H1 (cell line): ENCODE measurements around the gene CABLES2. TPM values are rescaled to one million over a fixed set of nuclear protein-coding genes. Genes with fewer than 3 reads are reported as not detected.

Experiments
- CTCF ChIA-PET: fragments of 300-600 bp; sonication (Branson Sonifier 250); formaldehyde crosslinking; loops from one replicate; lab custom pipeline; 2021; ENCODE audit not compliant: partially characterized antibody; lab: Charles Lee
- POLR2A ChIA-PET: fragments of 300-600 bp; sonication (Branson Sonifier 250); formaldehyde crosslinking; loops from one replicate; lab custom pipeline; 2021; ENCODE audit warnings: inconsistent platforms; ENCODE audit not compliant: partially characterized antibody; lab: Charles Lee
- DNase-seq, 2 experiments: peaks; one replicate each; pipeline versions ENCODE4 v3.0.0 to v3.0.0-alpha.2; 2010 to 2022; ENCODE audit warnings: low spot score in 2 of 2, low read depth in 1 of 2, mixed read lengths in 1 of 2
- FAIRE-seq: peaks from 2 replicates; lab custom pipeline; 2011; peaks lifted over from hg19 to GRCh38; lab: Jason Lieb, UNC
- H2AFZ ChIP-seq: 2 replicates; pipeline ENCODE4 v1.8.1; 2012; ENCODE audit warnings: low read length, inconsistent platforms
- H2AK5ac ChIP-seq: 2 replicates; pipeline ENCODE4 v1.6.1; 2013; ENCODE audit warnings: low read depth, low read length
- H2BK120ac ChIP-seq: replicated peaks from 2 replicates; pipeline ENCODE3; 2013; ENCODE audit warnings: low read depth, low read length, inconsistent platforms
- H2BK12ac ChIP-seq: 2 replicates; pipeline ENCODE4 v1.6.1; 2013; ENCODE audit warnings: low read depth, low read length
- H2BK15ac ChIP-seq: 2 replicates; pipeline ENCODE4 v1.6.1; 2013; ENCODE audit warnings: low read length
- H2BK20ac ChIP-seq: 2 replicates; pipeline ENCODE4 v1.6.1; 2013; ENCODE audit warnings: low read length
- H2BK5ac ChIP-seq: 2 replicates; pipeline ENCODE4 v1.6.1; 2013; ENCODE audit warnings: low read depth, low read length
- H3K14ac ChIP-seq: 2 replicates; pipeline ENCODE4 v1.6.1; 2013; ENCODE audit warnings: inconsistent platforms; ENCODE audit not compliant: insufficient read length
- H3K18ac ChIP-seq: 2 replicates; pipeline ENCODE4 v1.6.1; 2013; ENCODE audit warnings: low read length; ENCODE audit errors: extremely low read depth
- H3K23ac ChIP-seq: 2 replicates; pipeline ENCODE4 v1.6.1; 2013; ENCODE audit warnings: inconsistent platforms; ENCODE audit not compliant: insufficient read length
- H3K23me2 ChIP-seq: 2 replicates; pipeline ENCODE4 v1.6.1; 2013; ENCODE audit warnings: low read depth, low read length
- H3K27ac ChIP-seq: 2 replicates; pipeline ENCODE4 v1.6.1; 2011; ENCODE audit warnings: low read depth, low read length, inconsistent platforms
- H3K27me3 ChIP-seq, 4 experiments: replicated peaks in 1 of 4; 1 replicate in 1 of 4; 2 replicates in 3 of 4; pipeline versions ENCODE4 v1.6.1 to v1.8.1; 2011 to 2013; ENCODE audit warnings: low read length in 3 of 4, mild to moderate bottlenecking in 3 of 4, inconsistent platforms in 2 of 4, mixed read lengths in 2 of 4, moderate library complexity in 1 of 4; ENCODE audit not compliant: control insufficient read depth in 3 of 4, insufficient read depth in 3 of 4; ENCODE audit errors: extremely low read depth in 1 of 4
- H3K36me3 ChIP-seq, 4 experiments: 2 replicates each; pipeline versions ENCODE4 v1.6.1 to v1.8.1; 2011 to 2013; ENCODE audit warnings: mild to moderate bottlenecking in 4 of 4, low read length in 3 of 4, moderate library complexity in 2 of 4, control low read depth in 1 of 4, inconsistent platforms in 1 of 4; ENCODE audit not compliant: insufficient read depth in 4 of 4, control insufficient read depth in 2 of 4
- H3K4ac ChIP-seq: replicated peaks from 2 replicates; pipeline ENCODE3; 2013; ENCODE audit warnings: low read length, low read depth, mixed read lengths, inconsistent platforms; ENCODE audit not compliant: insufficient read length
- H3K4me1 ChIP-seq, 4 experiments: replicated peaks in 1 of 4; 1 replicate in 1 of 4; 2 replicates in 3 of 4; pipeline versions ENCODE4 v1.6.1 to v1.8.1; 2011 to 2013; ENCODE audit warnings: low read length in 3 of 4, inconsistent platforms in 2 of 4, mixed read lengths in 1 of 4; ENCODE audit not compliant: insufficient read depth in 4 of 4, control insufficient read depth in 3 of 4
- H3K4me2 ChIP-seq, 2 experiments: 2 replicates each; pipeline versions ENCODE4 v1.6.1 to v1.8.1; 2011 to 2013; ENCODE audit warnings: low read depth in 2 of 2, low read length in 2 of 2, control low read depth in 1 of 2, inconsistent platforms in 1 of 2, mild to moderate bottlenecking in 1 of 2; ENCODE audit not compliant: insufficient read depth in 1 of 2
- H3K4me3 ChIP-seq, 4 experiments: fragments of 200-600, 300-600 bp in 1 of 4; sonication (generic), shearing (Covaris generic), sonication (Bioruptor Twin) in 1 of 4; 2 replicates each; pipeline versions ENCODE4 v1.5.1 to v1.8.1; 2011 to 2016; ENCODE audit warnings: low read length in 4 of 4, low read depth in 3 of 4, control low read depth in 2 of 4, inconsistent platforms in 2 of 4, mild to moderate bottlenecking in 2 of 4, mixed read lengths in 1 of 4, moderate library complexity in 1 of 4; ENCODE audit not compliant: insufficient read depth in 2 of 4; ENCODE audit errors: extremely low read depth in 1 of 4
- H3K56ac ChIP-seq: replicated peaks from 2 replicates; pipeline ENCODE3; 2013; ENCODE audit warnings: low read depth, mild to moderate bottlenecking, mixed read lengths, low read length, inconsistent platforms; ENCODE audit not compliant: insufficient read length
- H3K79me1 ChIP-seq: 2 replicates; pipeline ENCODE4 v1.6.1; 2013; ENCODE audit warnings: low read depth, low read length, control low read depth
- H3K79me2 ChIP-seq, 2 experiments: 2 replicates each; pipeline versions ENCODE4 v1.6.1 to v1.8.1; 2012 to 2013; ENCODE audit warnings: low read length in 2 of 2, mild to moderate bottlenecking in 2 of 2, inconsistent platforms in 1 of 2; ENCODE audit not compliant: insufficient read depth in 2 of 2, control insufficient read depth in 1 of 2
- H3K9ac ChIP-seq, 4 experiments: replicated peaks in 1 of 4; 1 replicate in 1 of 4; 2 replicates in 3 of 4; pipeline versions ENCODE4 v1.6.1 to v1.8.1; 2011 to 2013; ENCODE audit warnings: low read depth in 3 of 4, low read length in 3 of 4, control low read depth in 2 of 4, mild to moderate bottlenecking in 2 of 4, moderate library complexity in 2 of 4, inconsistent platforms in 1 of 4; ENCODE audit errors: extremely low read depth in 1 of 4
- H3K9me3 ChIP-seq, 2 experiments: 2 replicates each; pipeline versions ENCODE4 v1.6.1 to v1.8.1; 2012 to 2013; ENCODE audit warnings: mild to moderate bottlenecking in 2 of 2, moderate library complexity in 2 of 2, control low read depth in 1 of 2, inconsistent platforms in 1 of 2, low read depth in 1 of 2, low read length in 1 of 2, mixed read lengths in 1 of 2; ENCODE audit not compliant: insufficient read depth in 2 of 2
- H4K20me1 ChIP-seq, 2 experiments: replicated peaks in 1 of 2; 2 replicates each; pipeline versions ENCODE3 to v1.8.1; 2011 to 2013; ENCODE audit warnings: inconsistent platforms in 2 of 2, low read length in 2 of 2, mild to moderate bottlenecking in 1 of 2; ENCODE audit not compliant: insufficient read depth in 2 of 2, control insufficient read depth in 1 of 2
- H4K5ac ChIP-seq: 2 replicates; pipeline ENCODE4 v1.6.1; 2013; ENCODE audit warnings: low read length, low read depth, mixed read lengths, inconsistent platforms; ENCODE audit not compliant: insufficient read length
- H4K8ac ChIP-seq: 2 replicates; pipeline ENCODE4 v1.8.0; 2013; ENCODE audit warnings: mild to moderate bottlenecking, moderate library complexity, low read length, inconsistent platforms; ENCODE audit not compliant: insufficient read depth; ENCODE audit errors: extremely low read depth
- H4K91ac ChIP-seq: replicated peaks from 2 replicates; pipeline ENCODE3; 2013; ENCODE audit warnings: low read length, mixed read lengths, inconsistent platforms; ENCODE audit not compliant: insufficient read length
- CHD1 ChIP-seq: IDR thresholded peaks from 2 replicates; pipeline ENCODE4 v1.6.1; 2012; ENCODE audit warnings: low read depth, low read length, improper control_type of control experiment
- CREB1 ChIP-seq: IDR thresholded peaks from 2 replicates; pipeline ENCODE4 v1.6.1; 2012; ENCODE audit warnings: inconsistent platforms
- JUND ChIP-seq: IDR thresholded peaks from 2 replicates; pipeline ENCODE4 v1.6.1; 2011; ENCODE audit warnings: mild to moderate bottlenecking, improper control_type of control experiment, low read length
- KDM4A ChIP-seq: IDR thresholded peaks from one replicate; pipeline ENCODE4 v1.7.1; 2012; ENCODE audit warnings: low read depth, mild to moderate bottlenecking, moderate library complexity, low read length, inconsistent platforms; ENCODE audit not compliant: severe bottlenecking
- KDM5A ChIP-seq: fragments of 200-600 bp; IDR thresholded peaks from 2 replicates; pipeline ENCODE4 v1.7.1; 2012; ENCODE audit warnings: mild to moderate bottlenecking, low read length, inconsistent platforms, mixed read lengths
- NANOG ChIP-seq: IDR thresholded peaks from 2 replicates; pipeline ENCODE4 v1.6.1; 2011; ENCODE audit warnings: low read length, low read depth, mild to moderate bottlenecking, inconsistent platforms; ENCODE audit not compliant: insufficient read depth, poor library complexity, severe bottlenecking
- SP1 ChIP-seq: IDR thresholded peaks from 2 replicates; pipeline ENCODE4 v1.6.1; 2011; ENCODE audit warnings: low read depth, low read length
- TAF1 ChIP-seq: IDR thresholded peaks from 2 replicates; pipeline ENCODE4 v1.6.1; 2011; ENCODE audit warnings: mild to moderate bottlenecking, low read depth, low read length
- YY1 ChIP-seq: IDR thresholded peaks from 2 replicates; pipeline ENCODE4 v1.6.1; 2011; ENCODE audit warnings: low read depth, mild to moderate bottlenecking, low read length
- WGBS, 2 experiments: shearing (Covaris generic) in 1 of 2; methylation state at CpG; one replicate each; pipeline versions ENCODE4 v1.1.6 to v1.1.7; 2013 to 2015; ENCODE audit warnings: low lambda C conversion rate in 2 of 2, mixed read lengths in 2 of 2, inconsistent platforms in 1 of 2, low coverage in 1 of 2, missing lambda C conversion rate in 1 of 2; ENCODE audit not compliant: insufficient replicate concordance in 2 of 2, insufficient coverage in 1 of 2, insufficient read length in 1 of 2; ENCODE audit errors: extremely low coverage in 1 of 2, missing lambda C conversion rate in 1 of 2; 5-methylcytosine and 5-hydroxymethylcytosine counted together
- polyA plus RNA-seq, 7 experiments: library from polyadenylated mRNA; depleted of rRNA in 3 of 7; stranded (reverse) in 5 of 7; unstranded in 2 of 7; fragments of >200 nt in 5 of 7; fragments of 200-250 nt in 2 of 7; gene quantifications; 1 replicate in 5 of 7; 2 replicates in 1 of 7; 4 replicates in 1 of 7; pipeline versions ENCODE4 v1.2.1 to v1.2.3, GENCODE V29; 2011 to 2013; ENCODE audit warnings: missing spikeins in 2 of 7, mixed read lengths in 2 of 7
- total RNA-seq: library from RNA; stranded (reverse); fragmentation: NEBNext Ultra II Directional; extraction: Animal tissue kit (Norgen Biotek cat#: 25700); gene quantifications from 2 replicates; pipeline ENCODE4 v1.2.1, GENCODE V29; 2021

The CABLES2 gene
- total and polyA plus RNA-seq, 2 of the 8 experiments (the other 6 are each of a cell fraction or from before 2014, with no cell fraction given) = 8.0 to 8.8 TPM

GRCh38 chr20:62376112-62377063, 30.7 kb downstream of the CABLES2 start:
- peak overlapping the region in 3 of 4 experiments; percentile 4 to 30 (median 20); a peak in 2 of 7 replicates for H3K9ac ChIP-seq
- peak overlapping the region; percentile 38; the same call in 1 of the 2 replicates for H4K8ac ChIP-seq
- H2BK5ac ChIP-seq = peak overlapping the region; percentile 88
- POLR2A ChIA-PET = interaction anchor here (0.8 to 10.7 kb wide), 17 partner anchors 10 to 80 kb away, joined by 3 to 213 read pairs (median 5); partner anchors contain the start of genes LAMA5 and RPS21
- H3K4me2 ChIP-seq = 0 out of 4 replicates have a peak overlapping the region, but pooled peaks of 1 of the 2 experiments have one; percentile 29
- FAIRE-seq (no peak), DNase-seq (peak; percentile 78 to 85)
- no peaks in the 10 kb centered on the region for H3K79me1 ChIP-seq
- H3K27ac ChIP-seq = peak overlapping the region; percentile 71; the same call in 1 of the 2 replicates
- H4K91ac ChIP-seq = peak overlapping the region; percentile 84
- peak overlapping the region; percentile 83 for H3K18ac ChIP-seq
- H4K5ac ChIP-seq = peak overlapping the region; percentile 28
- 0 out of 2 replicates have a peak overlapping the region, but pooled peaks have one; percentile 40 for H2AK5ac ChIP-seq
- H2BK15ac ChIP-seq = peak overlapping the region; percentile 72; the same call in 1 of the 2 replicates
- peak overlapping the region; percentile 90 for H2BK12ac ChIP-seq
- WGBS, 2 experiments = 62% methylated on average over 23 of the region's 26 CpGs; no CpG with 5 or more reads in 1 of the 2 experiments
- H3K4me3 ChIP-seq = no peak overlapping the region
- H2AFZ ChIP-seq = no peak overlapping the region
- H3K14ac ChIP-seq = no peak overlapping the region
- H3K23ac ChIP-seq = peak overlapping the region; percentile 52
- 0 out of 2 replicates have a peak overlapping the region, but pooled peaks have one; percentile 23 for H2BK20ac ChIP-seq
- CTCF ChIA-PET = interaction anchor here (0.6 to 14.1 kb wide), 19 partner anchors 9 to 901 kb away, joined by 3 to 212 read pairs (median 4); partner anchors contain the start of genes LAMA5 and RPS21
- H3K23me2 ChIP-seq = no peaks in the 10 kb centered on the region
- H3K4me1 ChIP-seq = peaks cover 0 to 29% (median 28%) of the 10 kb centered on the region in 4 experiments; a peak in 6 of 7 replicates
- no peaks in the 10 kb centered on the region for H4K20me1 ChIP-seq
- no peaks in the 10 kb centered on the region for H3K9me3 ChIP-seq
- peak overlapping the region; percentile 5 for H3K56ac ChIP-seq
- H2BK120ac ChIP-seq = peak overlapping the region; percentile 72
- no peaks in the 10 kb centered on the region for H3K27me3 ChIP-seq
- H3K4ac ChIP-seq = peak overlapping the region; percentile 58
- H3K79me2 ChIP-seq = no peaks in the 10 kb centered on the region
- no peaks in the 10 kb centered on the region; a peak in 1 of 8 replicates for H3K36me3 ChIP-seq
- TF ChIP-seq KDM5A (no peak), KDM4A (no peak), JUND (peak; percentile 10; the same call in 1 of the 2 replicates), YY1 (peak; percentile 57; the same call in 1 of the 2 replicates), NANOG (no peak), CHD1 (no peak), SP1 (peak; percentile 69), CREB1 (no peak), TAF1 (peak; percentile 67)
